ENCODE measurements around the gene BLOC1S4.
"Not testable (repeated sequence)": the region's sequence is repeated elsewhere in the genome, so short reads cannot be mapped to it uniquely, and the experiment has no call there.

The BLOC1S4 gene

GRCh38 chr4:6716018-6716911 lies at the start of gene BLOC1S4:
BLOC1S4 (plus strand) TSS chr4:6716174; CDS start chr4:6716210, 36 bp downstream.
- peak; percentile 78 to 85 for DNase-seq (ENCODE audit: low read depth in 2 of 2)

- DNase-seq (ENCODE audit: low read depth in 2 of 2), result no peak
These were observed 47.6 kb upstream of the BLOC1S4 start for GRCh38 chr4:6668391-6668790.

- DNase-seq (ENCODE audit: low read depth in 2 of 2), result no peak
These were observed 44.3 kb upstream of the BLOC1S4 start for GRCh38 chr4:6671648-6672047.

DNA sequence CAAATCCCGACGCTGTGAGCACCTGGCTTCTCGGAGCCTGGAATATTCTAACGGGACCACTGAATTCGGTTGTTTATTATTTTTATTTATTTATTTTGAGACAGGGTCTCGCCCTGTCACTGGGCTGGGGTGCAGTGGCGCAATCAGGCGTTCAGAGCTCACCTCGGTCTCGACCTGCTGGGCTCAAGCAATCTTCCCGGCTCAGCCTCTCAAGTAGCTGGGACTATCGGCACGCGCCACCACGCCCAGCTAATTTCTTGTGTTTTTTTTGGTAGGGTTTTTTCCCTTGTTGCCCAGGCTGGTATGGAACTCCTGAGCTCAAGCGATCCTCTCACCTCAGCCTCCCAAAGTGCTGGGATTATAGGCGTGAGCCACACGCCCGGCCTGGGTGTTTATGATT lies 43.8 kb upstream of the BLOC1S4 start:
- DNase-seq (ENCODE audit: low read depth in 2 of 2), result no peak

DNA sequence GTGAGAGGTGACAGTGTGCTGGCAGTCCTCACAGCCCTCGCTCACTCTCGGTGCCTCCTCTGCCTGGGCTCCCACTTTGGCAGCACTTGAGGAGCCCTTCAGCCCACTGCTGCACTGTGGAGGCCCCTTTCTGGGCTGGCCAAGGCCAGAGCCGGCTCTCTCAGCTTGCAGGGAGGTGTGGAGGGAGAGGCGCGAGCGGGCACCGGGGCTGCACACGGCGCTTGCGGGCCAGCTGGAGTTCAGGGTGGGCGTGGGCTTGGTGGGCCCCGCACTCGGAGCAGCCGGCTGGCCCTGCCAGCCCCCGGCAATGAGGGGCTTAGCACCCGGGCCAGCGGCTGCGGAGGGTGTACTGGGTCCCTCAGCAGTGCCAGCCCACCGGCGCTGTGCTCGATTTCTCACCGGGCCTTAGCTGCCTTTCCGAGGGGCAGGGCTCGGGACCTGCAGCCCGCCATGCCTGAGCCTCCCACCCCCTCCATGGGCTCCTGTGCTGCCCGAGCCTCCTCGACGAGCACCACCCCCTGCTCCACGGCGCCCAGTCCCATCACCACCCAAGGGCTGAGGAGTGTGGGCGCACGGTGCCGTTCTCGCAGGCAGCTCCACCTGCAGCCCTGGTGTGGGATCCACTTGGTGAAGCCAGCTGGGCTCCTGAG lies 43.3 kb upstream of the BLOC1S4 start:
- not testable (repeated sequence) for DNase-seq (ENCODE audit: low read depth in 2 of 2)

- peak in 1 of 2 donors; percentile 31 for DNase-seq (ENCODE audit: low read depth in 2 of 2)
These were observed 42.7 kb upstream of the BLOC1S4 start for GRCh38 chr4:6673191-6673659.

- peak; percentile 89 to 90 for DNase-seq (ENCODE audit: low read depth in 2 of 2)
These were observed 42.1 kb upstream of the BLOC1S4 start for GRCh38 chr4:6673660-6674499.

DNA sequence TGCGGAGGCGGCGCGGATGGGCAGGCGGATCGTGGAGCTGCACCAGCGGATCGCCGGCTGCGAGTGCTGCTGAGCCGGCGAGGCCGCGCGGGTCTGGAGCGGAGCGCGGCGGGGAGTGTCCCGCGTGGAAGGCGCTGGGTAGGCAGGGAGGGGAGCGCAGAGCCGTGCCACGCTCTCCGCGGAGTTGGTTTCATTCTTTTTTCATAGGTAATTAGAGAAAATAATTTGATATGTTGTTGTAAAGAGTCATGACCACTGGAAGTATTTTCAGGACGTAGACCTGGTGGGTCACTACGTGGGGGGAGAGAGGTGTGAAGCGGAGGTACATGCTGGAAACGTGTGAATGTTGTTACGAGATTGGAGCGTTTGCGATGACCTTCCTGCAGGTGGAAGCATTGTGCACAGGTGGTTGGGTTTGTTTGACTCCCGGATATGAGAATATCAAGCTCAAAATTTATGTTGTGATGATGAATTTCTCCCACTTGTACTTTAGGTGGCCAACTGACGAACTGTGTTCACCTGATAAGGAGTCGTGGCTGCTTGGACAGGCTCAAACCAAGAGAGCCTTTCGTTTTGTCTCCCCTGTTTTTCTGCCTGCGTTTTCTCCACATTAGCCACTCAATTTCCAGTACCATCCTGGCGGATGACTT lies 41.3 kb upstream of the BLOC1S4 start:
- DNase-seq (ENCODE audit: low read depth in 2 of 2), result peak; percentile 49 to 63

DNA sequence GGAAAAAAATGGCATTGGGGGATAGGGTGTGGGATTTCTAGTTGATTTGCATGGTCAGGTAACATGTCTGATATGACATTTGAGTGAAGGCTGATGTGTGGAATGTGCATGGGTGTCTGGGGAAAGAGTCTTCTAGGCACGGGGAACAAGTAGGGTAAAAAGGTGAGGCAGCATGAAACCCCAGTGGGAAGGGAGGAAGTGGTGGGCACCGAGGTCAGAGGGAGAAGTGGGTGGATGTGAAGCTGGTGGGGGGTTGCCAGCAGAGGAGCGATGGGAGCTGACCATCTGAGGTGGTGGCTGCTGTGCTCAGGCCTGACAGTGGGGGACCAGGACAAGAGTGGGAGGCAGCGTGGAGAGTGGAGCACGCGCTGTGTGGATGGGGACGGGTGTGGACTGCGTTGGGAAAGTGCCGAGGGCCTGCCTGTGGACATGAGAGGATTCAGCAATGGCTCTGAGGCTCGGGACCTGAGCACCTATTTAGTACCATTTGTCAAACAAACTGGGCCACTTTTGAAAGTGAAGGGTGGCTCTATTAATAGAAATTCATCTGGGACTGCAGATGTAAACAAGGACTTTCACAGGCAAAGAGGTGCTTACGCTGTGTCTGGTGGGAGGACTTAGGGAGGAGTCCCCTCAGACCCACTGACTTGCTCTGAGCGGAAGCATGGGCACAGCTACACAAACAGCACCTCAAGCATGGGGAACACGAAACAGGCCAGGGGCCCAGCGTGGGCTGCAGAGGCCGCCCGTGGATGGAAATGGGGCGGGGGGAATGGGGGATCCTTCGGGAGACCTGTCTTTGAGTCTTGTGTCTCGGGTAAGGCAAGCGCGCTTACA lies 39.0 kb upstream of the BLOC1S4 start:
- DNase-seq (ENCODE audit: low read depth in 2 of 2), result no peak

DNA sequence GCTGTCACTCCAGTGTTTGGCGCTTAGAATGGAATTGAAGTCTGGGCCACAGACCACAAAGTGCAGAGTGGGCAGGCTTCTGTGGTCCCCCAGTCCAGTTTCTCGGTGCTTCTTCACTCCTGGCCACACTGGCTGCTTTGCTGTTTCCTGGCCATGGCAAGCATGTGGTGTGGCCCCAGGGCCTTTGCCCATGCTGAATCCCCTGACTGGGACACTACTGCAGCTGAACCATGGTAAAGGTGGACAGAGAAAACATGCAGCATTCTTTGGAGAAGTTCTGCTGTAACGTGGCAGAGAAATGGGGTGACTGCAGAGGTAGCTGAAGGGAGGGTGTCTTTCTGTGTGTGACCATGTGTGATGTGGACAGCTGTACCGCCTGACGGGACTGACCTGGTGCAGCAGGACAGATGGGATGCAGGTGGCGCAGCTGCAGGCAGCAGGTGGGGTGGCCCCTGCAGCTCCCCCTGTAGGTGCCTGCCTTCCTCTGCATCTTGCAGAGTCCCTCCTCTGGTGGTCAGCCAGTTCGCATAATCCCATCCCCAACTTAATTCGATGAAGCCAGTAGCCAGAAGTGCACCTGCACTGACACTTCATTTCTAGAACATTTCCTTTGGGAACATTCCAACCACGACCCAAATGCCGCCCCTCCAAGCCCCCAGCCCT lies 35.5 kb upstream of the BLOC1S4 start:
- DNase-seq (ENCODE audit: low read depth in 2 of 2), result no peak

GRCh38 chr4:6681191-6681590 lies 34.8 kb upstream of the BLOC1S4 start:
- no peak for DNase-seq (ENCODE audit: low read depth in 2 of 2)

- no peak for DNase-seq (ENCODE audit: low read depth in 2 of 2)
These were observed 32.9 kb upstream of the BLOC1S4 start for GRCh38 chr4:6682862-6683590.

GRCh38 chr4:6684656-6685055 lies 31.3 kb upstream of the BLOC1S4 start:
- DNase-seq (ENCODE audit: low read depth in 2 of 2), result no peak

- no peak for DNase-seq (ENCODE audit: low read depth in 2 of 2)
These were observed 29.7 kb upstream of the BLOC1S4 start for GRCh38 chr4:6686104-6686787.

- no peak for DNase-seq (ENCODE audit: low read depth in 2 of 2)
These were observed 27.8 kb upstream of the BLOC1S4 start for GRCh38 chr4:6687947-6688878.

- DNase-seq (ENCODE audit: low read depth in 2 of 2), result peak; percentile 69 to 71
These were observed 27.0 kb upstream of the BLOC1S4 start for GRCh38 chr4:6688879-6689505.

DNA sequence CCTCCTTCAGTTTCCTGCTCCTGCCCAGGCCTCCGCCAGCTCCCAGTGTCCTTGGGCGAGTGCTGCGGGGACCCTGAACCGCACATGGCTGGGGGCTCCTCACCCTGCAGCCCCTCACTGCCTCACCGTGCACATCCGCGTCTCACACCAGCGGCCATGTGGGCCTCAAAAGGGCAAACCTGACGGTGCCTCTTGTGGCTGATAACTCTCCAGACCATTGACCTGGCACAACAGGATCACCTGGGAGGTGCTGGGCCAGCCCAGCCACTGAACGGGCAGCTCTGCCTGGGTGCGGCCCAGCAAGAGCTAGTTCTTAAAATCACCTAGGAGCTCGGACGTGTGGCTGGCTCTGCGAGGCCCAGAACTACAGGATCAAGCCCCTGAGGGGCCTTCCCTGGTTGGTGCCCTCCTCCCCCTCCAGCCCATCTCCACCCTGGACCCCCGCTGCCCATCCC lies 26.4 kb upstream of the BLOC1S4 start:
- no peak for DNase-seq (ENCODE audit: low read depth in 2 of 2)
